GM18511 (cell line): ENCODE measurements around the gene SORCS2.

Source experiments
- ATAC-seq: cut with Tn5 transposase; IDR thresholded peaks from one replicate; pipeline ENCODE4 v1.9.1; 2021; ENCODE audit warnings: mild to moderate bottlenecking, moderate library complexity; ENCODE audit not compliant: unreplicated experiment

SORCS2 gene

GRCh38 chr4:7185487-7186030 lies 6.8 kb upstream of the SORCS2 start:
- no peak for ATAC-seq

GRCh38 chr4:7186031-7186430 lies 6.3 kb upstream of the SORCS2 start:
- no peak for ATAC-seq

GRCh38 chr4:7186516-7187167 lies 5.7 kb upstream of the SORCS2 start:
- no peak for ATAC-seq

- no peak for ATAC-seq
Measured at GRCh38 chr4:7187168-7187535, 5.2 kb upstream of the SORCS2 start.

- ATAC-seq, result no peak
Measured at GRCh38 chr4:7187691-7188090, 4.6 kb upstream of the SORCS2 start.

GRCh38 chr4:7189066-7189465 lies 3.3 kb upstream of the SORCS2 start:
- no peak for ATAC-seq

GRCh38 chr4:7189475-7190277 lies 2.7 kb upstream of the SORCS2 start:
- ATAC-seq, result no peak

GRCh38 chr4:7190278-7190594 lies 2.1 kb upstream of the SORCS2 start:
- ATAC-seq, result no peak

- ATAC-seq, result no peak
Measured at GRCh38 chr4:7190691-7191545, 1.4 kb upstream of the SORCS2 start.

- ATAC-seq, result no peak
Measured at GRCh38 chr4:7191546-7192251, 639 bp upstream of the SORCS2 start.

- ATAC-seq, result no peak
Measured at GRCh38 chr4:7193030-7193958, 956 bp downstream of the SORCS2 start.

- ATAC-seq, result no peak
Measured at GRCh38 chr4:7194251-7195140, 2.2 kb downstream of the SORCS2 start.

GRCh38 chr4:7195141-7195515 lies 2.8 kb downstream of the SORCS2 start:
- ATAC-seq, result no peak

- ATAC-seq, result no peak
Measured at GRCh38 chr4:7195546-7196287, 3.4 kb downstream of the SORCS2 start.

GRCh38 chr4:7196288-7196651 lies 3.9 kb downstream of the SORCS2 start:
- no peak for ATAC-seq

GRCh38 chr4:7196736-7197135 lies 4.4 kb downstream of the SORCS2 start:
- ATAC-seq, result no peak

GRCh38 chr4:7197910-7198309 lies 5.6 kb downstream of the SORCS2 start:
- no peak for ATAC-seq

- no peak for ATAC-seq
Measured at GRCh38 chr4:7198440-7199128, 6.2 kb downstream of the SORCS2 start.
